KBM-7 (cell line): ENCODE data around the gene NCAM1.
A peak's percentile ranks its signal among the peaks of the same experiment; 100 is the strongest.

Experiments
- DNase-seq: peaks from one replicate; pipeline ENCODE4 v3.0.0-alpha.2; 2015
- in situ Hi-C: fragments of 300-500 bp; cut with MboI; formaldehyde crosslinking; loops from 2 replicates; pipeline ENCODE4 v1.14.3; 2020; ENCODE audit warnings: low sequenced_read_pairs, low pct_unique_long_range_greater_than_20kb, mixed read lengths

Gene NCAM1

DNA sequence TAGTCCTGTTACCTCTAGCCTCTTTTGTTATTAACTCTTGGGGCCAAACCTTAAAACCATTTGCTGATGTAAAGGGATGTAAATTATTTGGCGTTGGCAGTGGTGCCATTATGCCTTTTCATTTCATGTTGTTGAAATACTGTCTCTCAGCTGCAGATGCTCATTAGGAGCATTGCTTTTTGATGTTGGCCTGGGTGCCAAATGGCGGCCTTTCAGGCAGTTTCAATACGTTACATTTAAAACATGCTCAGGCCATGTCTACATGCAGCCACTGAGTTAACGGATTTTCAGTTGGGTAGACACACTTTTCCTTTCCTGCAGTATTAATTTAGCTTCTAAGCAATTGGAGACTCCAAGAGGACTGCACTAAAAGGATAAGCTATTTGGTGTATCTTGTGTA, 5.3 kb downstream of the NCAM1 start:
- DNase-seq, result no peak
- in situ Hi-C loops, result no loop called here

DNA sequence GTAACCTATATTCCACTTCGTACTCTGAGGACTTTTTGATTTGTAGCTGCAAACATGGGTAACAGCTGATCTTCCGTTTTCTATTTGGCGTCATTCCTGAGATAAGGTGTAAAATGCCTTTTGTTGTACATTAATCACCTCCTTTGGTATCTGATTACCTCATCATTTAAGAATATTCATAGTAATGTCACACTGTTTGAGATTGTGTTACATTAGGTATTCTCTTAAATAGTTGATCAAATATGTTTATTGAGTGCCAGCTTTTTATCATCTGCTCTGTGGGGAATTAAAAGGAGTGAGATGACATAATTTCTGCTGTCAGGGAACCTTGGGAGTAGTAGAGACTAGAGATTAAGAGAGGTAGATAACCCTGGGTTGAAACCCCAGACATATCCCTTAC, 5.9 kb downstream of the NCAM1 start:
- DNase-seq, result no peak
- in situ Hi-C loops, result no loop called here

DNA sequence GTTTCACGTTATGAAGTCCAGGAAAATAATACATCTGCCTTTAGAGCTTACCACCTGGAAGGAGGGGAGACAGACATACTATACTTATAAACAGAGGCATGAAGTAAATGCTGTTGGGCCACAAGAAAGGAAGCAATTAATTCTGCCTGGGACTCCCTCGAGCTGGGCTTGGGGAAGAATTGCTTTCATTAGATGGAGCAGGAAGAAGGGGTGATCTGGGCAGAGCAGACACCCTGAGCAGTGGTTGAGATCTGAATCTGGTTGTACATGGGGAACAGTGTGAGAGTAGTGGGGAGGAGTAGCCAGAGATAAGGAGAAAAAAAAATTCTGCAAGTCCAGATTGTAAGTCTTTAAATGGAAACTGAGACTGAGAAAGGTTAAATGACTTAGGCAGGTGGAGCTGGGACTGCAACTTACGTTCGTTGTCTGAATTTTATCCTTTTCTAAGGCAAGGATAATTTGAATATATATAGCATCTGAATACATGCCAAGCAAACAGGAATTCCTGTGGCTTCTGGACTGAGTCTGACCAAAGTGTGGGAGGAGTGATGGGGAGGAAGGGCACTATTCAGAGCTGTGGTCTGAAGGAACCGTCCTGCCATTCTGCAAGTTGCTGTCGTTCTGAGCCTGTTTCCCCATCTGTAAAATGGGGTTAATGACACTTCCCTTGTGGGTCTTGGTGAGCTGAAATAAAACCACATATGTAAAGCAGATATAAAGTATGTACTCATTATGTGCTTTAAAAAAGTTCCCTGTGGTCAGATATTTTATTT, 7.9 kb downstream of the NCAM1 start:
- in situ Hi-C loops, result no loop called here
- DNase-seq, result no peak

DNA sequence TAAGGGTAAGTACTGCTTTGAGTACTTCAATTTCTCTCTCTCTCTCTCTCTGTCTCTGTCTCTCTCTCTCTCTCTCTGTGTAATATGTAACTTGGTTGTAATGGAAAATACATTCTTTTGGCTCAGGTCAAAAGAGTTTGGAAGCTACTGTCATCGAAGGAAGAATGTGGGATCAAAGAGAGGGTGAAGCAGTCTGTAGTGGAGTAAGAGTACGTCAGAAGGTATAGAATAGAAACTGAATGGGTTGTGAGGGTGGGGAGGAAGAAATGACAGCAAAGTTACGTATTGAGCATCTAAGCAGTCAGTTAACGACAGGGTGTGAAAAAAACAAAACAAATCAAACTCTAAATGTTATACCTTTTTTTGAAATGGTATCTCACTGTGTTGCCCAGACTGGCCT, 10.0 kb downstream of the NCAM1 start:
- DNase-seq, result no peak
- in situ Hi-C loops, result no loop called here

DNA sequence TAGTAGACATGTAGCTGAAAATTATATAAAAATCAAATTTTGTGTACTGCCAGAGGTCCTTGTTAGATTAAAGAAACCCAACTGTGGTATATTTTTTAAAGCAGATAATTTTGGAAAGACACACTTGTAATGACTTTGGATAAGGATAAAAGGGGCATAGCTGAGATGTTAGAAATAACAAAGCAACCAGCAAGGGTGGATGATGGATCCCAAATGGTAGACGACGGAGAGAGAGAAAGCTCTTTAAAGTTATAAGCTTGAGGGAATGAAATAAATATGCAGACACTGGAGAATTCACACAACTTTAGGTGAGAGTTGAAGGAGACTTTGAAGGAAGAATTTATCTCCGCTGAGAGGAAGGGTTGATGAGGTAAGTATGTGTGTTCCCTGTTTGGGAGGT, 10.6 kb downstream of the NCAM1 start:
- in situ Hi-C loops, result no loop called here
- no peak for DNase-seq

DNA sequence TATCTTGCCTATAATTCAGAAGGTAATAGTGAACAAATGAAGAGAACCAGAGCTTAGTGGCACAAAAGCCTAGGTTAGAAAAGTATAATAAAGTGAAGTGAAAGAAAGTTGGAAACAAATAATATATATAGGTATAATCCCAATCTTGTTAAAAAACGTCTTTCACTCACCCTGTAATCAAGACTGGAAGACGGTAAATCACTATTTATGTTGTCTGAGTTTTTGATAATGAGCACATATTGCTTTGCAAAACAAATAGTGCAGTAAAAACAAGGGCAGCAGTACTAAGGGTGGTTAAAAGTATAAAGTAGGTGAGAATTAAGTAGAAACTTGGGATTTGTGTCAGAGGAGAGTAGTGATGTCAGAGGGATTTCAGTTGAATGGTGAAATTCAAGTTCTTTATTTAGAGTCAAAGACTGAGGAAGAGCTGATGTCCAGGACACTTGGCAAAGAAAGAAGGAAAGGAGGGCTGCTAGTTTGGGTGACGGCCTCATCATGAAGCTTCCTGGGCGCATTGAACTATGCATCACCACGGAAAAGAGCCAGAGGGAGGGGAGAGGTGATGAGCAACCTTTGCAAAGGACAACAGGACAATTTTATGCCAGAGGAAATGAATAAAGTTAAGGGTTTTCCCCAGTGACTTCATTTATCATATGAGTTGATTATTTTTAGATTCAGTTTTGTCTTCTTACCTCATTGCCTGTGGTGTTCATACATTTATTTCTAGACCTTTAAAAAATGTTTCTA, 11.4 kb downstream of the NCAM1 start:
- in situ Hi-C loops, result no loop called here
- DNase-seq, result no peak

DNA sequence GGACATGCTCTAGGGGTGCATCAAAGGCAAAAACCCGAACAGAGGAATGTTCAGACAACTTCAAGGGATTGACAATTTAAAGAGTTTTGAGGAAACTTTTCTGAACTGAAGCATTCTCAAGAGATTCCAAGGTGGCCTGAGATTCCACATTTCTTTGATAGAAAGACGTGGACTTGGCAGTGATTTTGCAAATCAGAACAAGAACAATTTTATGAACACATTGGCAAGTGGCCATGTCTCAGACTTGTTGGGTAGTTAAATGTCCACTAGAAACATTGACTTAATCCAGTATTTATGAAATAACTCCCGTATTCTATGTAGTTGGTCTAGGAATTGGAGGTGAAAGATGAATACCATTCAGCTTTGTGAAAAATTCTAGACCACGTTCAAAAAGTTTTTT, 13.8 kb downstream of the NCAM1 start:
- in situ Hi-C loops, result no loop called here
- DNase-seq, result no peak

DNA sequence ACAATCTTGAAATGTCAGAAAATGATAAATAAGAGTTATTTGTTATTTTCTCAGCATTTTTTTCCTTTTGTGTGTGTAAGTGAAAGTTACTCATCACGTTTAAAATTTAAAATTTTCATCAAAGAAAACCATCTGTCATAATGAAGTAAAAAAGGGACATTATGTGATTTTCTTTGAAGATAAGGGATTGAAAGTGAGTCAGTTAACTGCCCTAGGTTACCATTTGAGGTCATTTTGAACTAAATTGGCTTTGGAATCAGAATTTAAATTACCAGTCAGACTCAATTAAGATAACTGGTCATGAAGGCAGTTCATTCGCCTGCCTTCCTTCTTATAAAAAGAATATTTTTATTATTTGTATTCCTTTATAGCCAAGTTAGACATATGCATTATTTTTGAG, 14.3 kb downstream of the NCAM1 start:
- in situ Hi-C loops, result no loop called here
- no peak for DNase-seq

DNA sequence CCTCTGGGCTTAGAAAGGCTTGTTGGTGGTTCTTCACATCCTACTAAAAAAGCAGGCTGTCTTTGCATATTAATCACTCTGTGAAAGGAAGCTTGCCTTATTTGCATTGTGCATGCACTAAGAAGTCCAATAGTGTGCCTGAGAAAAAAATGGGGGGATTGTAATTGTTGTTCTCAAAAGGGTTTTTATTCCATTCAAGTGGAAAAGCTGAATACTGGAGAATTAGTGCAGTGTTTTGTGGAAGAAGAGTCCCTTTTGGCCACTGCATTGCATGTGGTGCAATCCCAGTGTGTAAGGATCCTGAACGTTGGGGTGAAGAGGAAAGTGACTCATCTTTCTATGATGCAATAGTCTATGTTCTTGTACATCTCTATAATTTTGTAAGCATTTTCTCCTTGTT, 16.5 kb downstream of the NCAM1 start:
- in situ Hi-C loops, result no loop called here
- DNase-seq, result peak; percentile 2

DNA sequence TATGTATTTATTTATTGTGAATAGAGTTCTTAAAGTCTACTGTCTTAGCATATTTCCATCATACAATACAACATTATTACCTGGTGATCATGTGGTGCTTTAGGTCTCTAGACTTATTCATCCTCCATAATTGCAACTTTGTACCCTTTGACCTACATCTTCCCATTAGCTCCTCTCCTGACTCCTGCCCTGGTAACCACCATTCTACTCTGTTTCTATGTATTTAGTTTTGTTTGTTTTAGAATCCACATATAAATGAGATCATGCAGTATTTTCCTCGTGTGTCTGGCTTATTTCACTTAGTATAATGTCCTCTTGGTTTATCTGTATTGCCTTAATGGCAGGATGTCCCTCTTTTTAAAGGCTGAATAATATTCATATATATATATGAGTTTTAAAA, 22.7 kb downstream of the NCAM1 start:
- no peak for DNase-seq
- in situ Hi-C loops, result no loop called here

DNA sequence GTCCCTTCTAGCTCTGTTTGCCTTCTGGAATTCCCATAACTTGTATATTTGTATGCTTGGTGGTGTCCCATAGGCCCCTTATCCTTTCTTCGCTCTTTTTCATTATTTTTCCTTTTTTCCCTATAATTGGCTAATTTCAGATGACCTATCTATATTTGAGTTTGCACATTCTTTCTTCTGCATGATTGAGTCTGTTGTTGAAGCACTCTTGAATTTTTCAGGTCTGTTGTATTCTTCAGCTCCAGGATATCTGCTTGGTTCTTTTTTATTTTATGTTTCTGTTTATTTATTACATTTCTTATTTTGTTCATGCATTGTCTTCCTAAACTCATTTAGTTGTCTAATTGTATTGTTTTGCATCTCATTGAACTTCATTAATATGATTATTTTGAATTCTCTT, 28.0 kb downstream of the NCAM1 start:
- in situ Hi-C loops, result no loop called here
- no peak for DNase-seq

DNA sequence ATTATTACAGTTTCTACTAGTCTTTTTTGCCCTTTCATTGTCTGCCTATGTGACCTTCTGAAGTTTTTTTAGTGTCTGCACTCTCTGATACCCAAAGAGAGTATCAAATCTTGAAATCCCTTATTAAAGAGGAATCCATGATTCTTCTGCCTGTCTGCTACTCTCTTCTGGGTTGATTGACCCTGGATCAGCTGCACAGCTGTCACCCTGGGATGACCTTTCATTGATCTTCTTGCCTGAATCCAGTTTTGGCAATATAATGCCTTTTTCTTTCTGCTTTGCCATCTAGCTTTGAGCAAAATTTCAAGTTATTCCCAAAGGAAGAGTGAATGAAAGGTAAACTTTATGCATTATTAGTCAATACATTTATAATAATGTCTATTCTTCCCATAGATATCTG, 32.6 kb downstream of the NCAM1 start:
- in situ Hi-C loops, result no loop called here
- no peak for DNase-seq

DNA sequence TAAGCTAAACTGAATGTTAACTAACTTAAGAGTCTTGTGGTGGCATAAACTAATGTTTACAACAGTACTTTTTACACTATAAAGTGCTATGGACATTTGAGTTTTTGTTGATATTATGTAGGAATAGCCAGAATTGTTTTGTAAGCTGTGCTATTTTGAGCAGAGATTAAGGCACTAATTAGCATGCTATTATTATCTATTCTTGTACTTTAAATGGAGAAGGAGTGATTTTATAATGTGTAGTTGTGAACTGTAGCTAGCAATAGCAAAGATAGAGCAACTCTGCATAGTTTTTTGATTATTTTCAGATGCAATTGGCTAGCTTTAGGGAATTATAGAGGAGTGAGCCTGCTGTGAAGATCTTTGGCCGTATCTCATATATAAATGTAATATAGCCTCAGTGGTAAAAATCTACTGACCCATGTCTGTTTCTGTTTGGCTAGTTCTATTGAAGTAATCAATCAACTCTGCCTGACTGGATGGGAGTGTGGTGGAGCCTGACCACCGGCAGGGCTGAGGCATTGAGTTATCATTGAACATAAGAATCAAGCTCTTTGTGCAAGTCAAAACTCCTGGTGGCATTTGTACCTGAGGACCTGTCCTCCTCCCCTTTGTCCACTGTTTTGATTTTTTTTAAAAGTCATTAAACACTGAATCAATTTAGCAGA, 34.3 kb downstream of the NCAM1 start:
- in situ Hi-C loops, result no loop called here
- no peak for DNase-seq

DNA sequence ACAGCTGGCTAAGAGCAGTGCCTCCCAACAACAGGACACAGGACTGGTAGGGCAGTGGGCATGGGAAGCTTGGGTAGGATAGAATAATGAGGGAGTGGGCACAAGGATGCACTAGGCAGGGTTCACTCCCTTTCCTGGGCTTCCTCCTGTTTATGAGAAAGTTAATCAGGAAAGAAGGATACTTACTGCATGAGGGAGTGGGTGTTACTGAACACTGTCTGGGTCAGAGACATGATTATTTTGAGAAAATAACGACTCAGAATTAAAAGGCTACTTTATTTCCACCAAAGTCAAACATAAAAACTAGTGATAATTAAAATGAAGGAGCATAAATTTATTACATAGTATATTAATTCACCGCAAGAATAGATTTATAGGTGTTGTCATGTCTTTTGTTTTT, 35.8 kb downstream of the NCAM1 start:
- DNase-seq, result no peak
- in situ Hi-C loops, result no loop called here

DNA sequence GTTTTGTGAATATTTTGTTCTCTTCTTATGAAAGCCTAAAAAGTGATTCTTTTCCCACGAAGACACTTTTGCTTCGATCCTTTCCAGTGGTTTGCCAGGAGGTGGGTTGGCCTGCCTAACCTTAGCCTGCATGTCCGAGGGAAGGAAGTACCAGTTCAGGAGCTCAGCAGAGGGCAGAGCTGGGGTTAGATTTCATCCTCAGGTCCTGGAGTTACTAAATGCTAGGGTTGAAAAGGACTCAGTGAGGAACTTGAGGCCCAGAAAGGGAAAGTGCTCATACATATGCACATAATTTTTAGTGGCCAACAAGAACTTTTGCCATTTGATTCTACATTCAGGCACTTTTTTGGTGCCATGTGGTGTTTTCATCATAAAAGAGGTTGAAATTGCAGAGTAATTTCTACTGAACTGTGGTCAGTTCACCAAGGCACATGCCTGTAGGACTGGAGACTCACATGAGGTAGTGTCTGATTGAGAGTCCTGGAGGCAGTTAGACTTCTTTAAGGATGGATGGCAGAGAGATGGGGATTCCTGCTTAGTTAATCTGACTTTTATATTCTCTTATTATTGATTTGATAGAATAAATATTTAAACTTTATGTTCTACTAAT, 36.7 kb downstream of the NCAM1 start:
- in situ Hi-C loops, result no loop called here
- no peak for DNase-seq

DNA sequence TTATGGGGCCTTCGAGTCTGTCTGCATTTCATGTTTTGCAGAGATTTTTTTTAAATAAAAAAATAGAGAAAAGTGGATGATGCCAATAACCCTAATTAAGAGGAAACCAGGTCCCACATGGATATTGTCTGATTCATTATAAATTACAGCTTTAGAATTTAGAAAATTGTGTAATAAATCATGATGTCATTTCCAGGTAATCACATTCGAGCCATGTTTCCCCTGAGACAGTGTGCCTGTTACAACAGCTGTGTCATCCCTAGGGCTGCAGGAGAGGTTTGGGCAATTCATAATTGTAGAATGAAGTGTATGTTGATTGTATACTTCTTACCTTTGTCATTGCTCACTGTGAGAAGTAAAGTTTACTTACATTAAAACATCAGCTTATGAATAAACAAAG, 38.3 kb downstream of the NCAM1 start:
- DNase-seq, result no peak
- in situ Hi-C loops, result no loop called here

DNA sequence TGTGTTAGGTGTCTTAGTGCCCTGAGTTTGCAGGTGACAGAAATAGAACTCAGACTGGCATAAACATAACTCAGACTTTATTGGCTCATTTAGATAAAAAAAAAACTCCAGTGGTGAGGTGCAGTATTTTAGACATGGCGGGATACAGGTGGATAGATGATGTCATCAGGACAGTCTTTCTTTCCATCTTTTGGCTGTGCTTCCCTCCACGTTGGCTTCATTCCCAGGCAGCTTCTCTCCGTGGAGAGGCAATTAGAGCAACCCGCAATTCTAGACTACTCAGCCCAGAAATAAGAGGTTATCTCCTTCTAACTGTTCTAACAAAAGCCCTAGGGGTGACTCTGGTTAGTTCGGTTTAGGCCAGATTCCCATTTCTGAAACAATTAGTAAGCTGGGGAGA, 40.5 kb downstream of the NCAM1 start:
- DNase-seq, result no peak
- in situ Hi-C loops, result no loop called here

DNA sequence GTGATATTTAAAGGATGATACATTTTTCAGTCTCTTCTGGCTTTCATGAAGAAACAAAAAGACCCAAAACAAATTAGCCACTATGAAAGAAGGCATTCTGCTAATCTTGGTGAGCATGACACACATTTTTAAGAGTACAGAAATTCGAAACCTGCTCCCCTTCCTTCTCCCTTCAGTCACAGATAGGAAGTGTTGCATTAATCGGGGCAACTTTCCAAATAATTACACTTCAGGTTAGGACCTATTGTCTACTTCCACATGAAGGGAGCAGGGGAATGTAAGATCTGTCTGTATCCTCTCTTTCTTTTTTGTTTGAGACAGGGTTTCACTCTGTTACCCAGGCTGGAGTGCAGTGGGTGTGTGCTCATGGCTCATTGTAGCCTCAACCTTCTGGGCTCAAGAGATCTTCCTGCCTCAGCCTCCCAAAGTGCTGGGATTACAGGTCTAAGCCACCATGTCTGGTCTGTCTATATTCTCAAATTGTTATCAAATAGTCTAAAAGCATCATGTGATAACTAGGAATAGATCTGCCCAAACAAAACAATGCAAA, 45.8 kb downstream of the NCAM1 start:
- in situ Hi-C loops, result no loop called here

DNA sequence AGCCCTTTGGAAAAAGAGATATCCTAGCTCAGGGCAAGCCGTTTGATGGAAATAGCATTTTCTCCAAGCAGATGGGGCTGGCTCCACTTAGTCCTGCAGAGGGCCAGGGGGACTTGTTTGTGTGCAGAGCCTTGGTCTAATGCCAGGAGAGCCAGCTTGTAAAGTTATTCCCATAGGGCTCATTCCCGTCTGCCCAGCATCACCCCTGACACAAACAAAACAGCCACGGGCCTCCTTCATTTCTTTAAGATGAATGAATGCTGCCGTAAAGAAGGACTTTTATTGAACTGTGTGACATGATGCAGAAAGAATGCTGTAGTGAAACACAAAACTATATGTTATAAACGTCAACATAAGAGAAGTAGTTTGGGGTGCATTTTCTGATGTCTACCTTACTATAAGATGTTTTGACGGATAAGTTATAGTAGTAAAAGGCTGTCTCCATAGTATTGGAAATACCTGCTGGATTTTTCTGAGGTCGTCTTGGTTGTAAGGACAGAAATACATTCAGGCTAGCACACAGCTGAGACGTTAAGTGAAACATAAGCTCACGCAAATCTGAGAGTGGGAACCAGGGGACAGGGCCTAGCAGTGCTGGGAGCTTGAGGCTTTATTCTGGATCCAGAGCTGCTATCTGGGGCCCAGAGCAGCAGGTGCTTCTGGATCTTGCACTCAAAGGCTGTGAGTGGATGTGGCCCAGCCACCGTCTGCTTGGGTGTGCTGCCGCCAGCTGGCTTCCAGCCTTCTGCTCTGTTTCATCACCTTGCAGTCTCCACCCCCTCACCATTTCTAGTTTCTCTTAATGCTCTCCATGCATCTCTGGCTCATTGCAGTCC, 53.3 kb downstream of the NCAM1 start:
- in situ Hi-C loops, result no loop called here
- DNase-seq, result no peak

More for the DNA sequence above, 45.8 kb downstream of the NCAM1 start:
- no peak for DNase-seq
